Measurements from ENCODE around the gene KAT8.

DNA sequence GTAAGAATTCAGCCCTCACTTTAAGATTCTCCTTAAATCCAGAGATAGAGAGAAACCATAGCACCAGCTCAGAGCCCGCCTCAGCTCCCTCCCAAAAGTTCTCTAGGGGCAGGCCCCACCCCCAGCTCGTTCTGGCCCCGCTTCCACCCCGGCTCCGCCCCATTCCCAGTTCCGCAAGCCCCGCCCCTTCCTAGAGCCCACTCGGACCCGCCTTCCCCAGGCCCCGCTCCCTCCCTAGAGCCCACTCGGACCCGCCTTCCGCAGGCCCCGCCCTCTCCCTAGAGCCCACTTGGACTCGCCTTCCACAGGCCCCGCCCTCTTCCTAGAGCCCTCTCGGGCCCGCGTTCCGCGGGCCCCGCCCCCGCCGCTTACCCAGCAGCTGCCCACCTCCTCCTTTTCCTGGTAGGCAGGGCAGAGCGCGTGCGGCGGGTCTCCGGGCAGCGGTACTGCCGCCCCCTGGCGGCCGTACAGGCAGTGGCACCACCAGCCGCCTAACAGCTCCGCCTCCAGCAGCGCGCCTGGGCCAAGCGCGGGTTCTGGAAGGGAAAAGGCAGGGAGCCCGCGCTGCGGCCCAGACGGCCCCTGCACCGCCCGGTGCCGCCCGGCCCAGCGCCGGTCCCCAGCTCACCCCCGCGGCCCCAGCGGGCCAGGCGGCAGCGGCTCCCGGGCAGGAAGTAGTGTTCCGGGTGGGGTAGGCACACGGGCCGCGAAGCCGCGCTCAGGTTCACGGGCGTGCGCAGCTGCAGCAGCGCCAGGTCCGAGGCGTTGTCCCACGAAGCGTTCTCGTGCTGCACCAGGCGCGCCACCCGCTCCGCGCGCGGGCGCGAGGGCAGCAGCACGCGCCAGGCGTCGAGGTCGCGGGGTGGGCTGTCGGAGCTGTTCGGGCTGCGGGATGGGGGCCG lies 24.9 kb downstream of the KAT8 start:
- TF ChIP-seq, protein P1, sequence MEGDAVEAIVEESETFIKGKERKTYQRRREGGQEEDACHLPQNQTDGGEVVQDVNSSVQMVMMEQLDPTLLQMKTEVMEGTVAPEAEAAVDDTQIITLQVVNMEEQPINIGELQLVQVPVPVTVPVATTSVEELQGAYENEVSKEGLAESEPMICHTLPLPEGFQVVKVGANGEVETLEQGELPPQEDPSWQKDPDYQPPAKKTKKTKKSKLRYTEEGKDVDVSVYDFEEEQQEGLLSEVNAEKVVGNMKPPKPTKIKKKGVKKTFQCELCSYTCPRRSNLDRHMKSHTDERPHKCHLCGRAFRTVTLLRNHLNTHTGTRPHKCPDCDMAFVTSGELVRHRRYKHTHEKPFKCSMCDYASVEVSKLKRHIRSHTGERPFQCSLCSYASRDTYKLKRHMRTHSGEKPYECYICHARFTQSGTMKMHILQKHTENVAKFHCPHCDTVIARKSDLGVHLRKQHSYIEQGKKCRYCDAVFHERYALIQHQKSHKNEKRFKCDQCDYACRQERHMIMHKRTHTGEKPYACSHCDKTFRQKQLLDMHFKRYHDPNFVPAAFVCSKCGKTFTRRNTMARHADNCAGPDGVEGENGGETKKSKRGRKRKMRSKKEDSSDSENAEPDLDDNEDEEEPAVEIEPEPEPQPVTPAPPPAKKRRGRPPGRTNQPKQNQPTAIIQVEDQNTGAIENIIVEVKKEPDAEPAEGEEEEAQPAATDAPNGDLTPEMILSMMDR (IDR thresholded peaks at IDR 0.05; ENCODE audit: low read length), result peak; percentile 80
- TF ChIP-seq EZH2 (optimal IDR thresholded peaks at IDR 0.05; ENCODE audit: low read depth, low read length), result no peak
- no peak for TF ChIP-seq EZH2phosphoT487 (IDR thresholded peaks at IDR 0.05; ENCODE audit: low read length)
